Inflammatory macrophage (primary cell): ENCODE measurements around the gene PAX1.

Source experiments
- DNase-seq, 2 donors: peaks; one replicate each; pipeline ENCODE4 v3.0.0-alpha.2; 2020 to 2022

PAX1 gene

DNA sequence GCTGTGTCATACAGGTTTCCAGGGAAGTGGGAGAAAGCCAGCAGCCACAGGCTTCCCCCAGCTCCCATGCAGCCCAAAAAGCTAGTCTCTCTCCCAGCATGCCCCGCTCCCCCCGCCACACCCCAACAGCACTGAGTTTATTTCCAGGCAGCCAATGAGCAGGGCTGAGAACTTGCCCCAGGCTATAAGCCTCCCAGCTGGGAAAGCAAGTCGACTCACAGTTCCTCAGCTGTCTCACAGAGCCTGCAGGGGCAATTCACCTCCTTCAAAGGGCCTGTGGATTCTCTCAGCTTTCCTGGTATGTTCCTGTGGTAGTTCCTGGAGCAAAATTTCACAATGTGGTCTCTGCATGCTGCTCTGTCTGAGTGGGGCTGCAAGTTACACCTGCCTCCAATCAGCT, 34.2 kb downstream of the PAX1 start:
- no peak for DNase-seq

DNA sequence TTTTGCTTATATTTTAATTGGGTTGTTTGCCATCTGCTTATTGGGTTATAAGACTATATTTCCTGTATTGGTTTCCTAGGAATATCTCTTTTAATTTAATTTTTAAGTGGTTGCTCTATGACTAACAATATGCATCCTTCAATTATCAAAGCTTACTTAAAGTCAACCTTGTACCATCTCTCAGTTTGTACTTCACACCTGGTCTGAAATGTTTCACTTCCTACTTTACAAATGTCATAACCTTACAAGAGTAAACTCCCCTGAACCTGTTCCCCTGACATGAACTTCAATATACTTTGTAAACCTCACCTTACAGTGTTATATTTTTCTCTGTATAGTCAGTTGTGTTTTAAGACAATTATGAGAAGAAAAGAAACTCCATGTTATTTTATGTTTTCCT, 35.8 kb downstream of the PAX1 start:
- DNase-seq, result no peak

DNA sequence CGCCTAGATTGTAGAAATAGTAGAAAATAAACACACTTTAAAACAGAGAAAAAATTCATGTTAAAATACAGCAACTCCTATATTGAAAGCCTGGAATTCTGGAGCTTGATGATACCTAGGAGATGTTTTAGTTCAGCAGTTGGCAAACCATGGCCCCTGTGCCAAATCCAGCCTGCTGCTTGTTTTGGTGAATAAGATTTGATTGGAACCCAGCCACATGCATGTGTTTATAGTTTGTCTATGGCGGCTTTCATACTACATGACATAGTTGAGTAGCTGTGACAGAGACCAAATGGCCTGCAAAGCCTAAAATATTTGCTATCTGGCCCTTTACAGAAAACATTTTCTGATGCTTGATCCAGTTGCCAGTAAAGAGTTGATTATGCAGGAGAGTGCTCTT, 57.2 kb downstream of the PAX1 start:
- DNase-seq, result no peak

DNA sequence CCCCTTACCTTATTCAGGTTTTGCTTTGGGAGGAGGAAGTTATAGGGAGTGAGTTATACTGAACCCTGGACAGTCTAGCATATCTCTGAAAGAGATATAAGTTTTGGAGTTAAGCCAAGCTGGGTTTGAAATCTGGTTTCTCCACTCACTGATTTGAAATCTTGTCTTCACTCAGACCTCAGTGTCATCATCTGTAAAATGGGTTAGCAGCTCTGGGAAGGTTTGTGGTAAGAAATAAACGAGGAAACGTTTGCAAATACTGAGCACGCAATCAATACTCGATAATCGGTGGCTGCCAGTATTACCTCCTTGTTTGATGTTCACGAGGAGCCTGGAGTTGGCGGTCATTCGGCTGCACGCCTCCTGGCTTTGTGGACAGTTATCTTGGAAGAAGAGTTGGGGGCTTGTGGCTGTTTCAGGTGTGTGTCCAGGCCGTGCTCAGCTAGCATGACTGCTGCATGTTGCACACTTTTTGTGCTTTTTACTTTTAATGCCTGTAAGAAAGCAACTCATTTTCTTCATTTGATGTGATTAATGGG, 61.8 kb downstream of the PAX1 start:
- no peak for DNase-seq

DNA sequence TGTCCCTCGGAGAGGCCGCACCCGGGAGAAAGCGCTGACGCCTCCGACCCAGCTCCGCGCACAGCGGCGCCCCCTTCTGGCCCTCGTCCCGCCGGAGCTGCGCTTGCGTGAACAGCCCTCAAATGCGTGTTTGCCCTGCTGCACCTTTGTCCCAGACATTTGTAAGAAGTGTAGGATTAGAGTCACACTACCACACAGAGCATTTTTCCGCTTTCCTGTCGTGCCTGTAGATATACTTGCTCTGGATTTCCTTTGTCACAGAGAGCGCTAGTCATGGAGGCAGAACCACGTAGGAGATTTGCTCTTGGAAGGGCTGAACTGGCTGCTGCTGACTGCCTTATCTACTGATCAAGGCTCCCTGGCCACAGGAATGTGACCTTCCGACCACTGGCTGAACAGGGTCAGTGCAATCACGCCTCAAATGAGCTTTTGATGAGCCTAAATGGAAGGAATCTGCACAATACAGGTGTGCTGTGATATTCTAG, 62.3 kb downstream of the PAX1 start:
- DNase-seq, result no peak
